OCI-LY7 (cell line): ENCODE measurements around the gene DNAAF1.

Experiments
- EZH2phosphoT487 ChIP-seq: fragments of 200-600 bp; sonication (generic); IDR thresholded peaks from 2 replicates; pipeline ENCODE4 v1.6.1; 2018; ENCODE audit warnings: low read depth, borderline replicate concordance, mild to moderate bottlenecking, mixed run types, antibody characterized with exemption, low read length, moderate library complexity, mixed read lengths
- TF ChIP-seq, protein P1 (sequence below): fragments of 200-600 bp; sonication (generic); conservative IDR thresholded peaks from 2 replicates; pipeline ENCODE4 v1.5.1; 2014; ENCODE audit warnings: mild to moderate bottlenecking, antibody characterized with exemption, low read length, moderate library complexity, mixed read lengths

DNA sequence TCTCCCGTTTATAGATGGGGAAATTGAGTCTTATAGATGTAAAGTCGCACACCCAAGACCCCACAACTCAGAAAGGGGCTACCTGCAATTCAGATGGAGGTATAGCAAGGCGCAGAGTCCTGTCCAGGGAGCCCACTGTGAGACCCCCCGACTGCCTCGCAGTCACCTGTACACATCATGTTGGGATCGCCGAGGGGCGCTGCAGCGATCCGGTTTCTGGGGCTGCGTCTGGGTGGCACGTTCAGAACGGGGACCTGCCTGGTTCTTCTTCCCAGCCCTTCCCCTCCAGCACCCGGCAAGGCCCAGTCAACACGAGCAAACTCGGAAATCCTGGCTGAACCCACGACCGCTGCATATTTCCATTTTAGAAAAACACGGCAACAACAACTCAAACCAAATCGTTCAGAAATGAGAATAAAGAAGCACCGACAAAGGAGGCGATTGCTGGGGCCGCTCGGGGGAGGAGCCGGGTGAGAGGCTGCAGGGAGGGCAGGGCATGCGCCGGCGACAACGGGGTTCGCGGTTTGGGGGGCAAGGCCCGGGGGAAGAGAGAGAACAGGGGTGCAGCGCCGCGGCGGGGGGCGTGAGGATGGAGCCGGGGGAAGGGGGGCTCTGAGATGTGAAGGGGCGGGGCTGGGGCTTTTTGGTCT, 774 bp upstream of the DNAAF1 start:
- TF ChIP-seq EZH2phosphoT487: no peak
- TF ChIP-seq, protein P1, sequence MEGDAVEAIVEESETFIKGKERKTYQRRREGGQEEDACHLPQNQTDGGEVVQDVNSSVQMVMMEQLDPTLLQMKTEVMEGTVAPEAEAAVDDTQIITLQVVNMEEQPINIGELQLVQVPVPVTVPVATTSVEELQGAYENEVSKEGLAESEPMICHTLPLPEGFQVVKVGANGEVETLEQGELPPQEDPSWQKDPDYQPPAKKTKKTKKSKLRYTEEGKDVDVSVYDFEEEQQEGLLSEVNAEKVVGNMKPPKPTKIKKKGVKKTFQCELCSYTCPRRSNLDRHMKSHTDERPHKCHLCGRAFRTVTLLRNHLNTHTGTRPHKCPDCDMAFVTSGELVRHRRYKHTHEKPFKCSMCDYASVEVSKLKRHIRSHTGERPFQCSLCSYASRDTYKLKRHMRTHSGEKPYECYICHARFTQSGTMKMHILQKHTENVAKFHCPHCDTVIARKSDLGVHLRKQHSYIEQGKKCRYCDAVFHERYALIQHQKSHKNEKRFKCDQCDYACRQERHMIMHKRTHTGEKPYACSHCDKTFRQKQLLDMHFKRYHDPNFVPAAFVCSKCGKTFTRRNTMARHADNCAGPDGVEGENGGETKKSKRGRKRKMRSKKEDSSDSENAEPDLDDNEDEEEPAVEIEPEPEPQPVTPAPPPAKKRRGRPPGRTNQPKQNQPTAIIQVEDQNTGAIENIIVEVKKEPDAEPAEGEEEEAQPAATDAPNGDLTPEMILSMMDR: peak; percentile 57
